Neutrophil (primary cell): ENCODE measurements around the gene RAPGEF2.

Experiments used
- H3K27ac ChIP-seq: fragments of 200-600 bp; sonication (generic); 2 replicates; pipeline ENCODE4 v1.5.1; 2016; ENCODE audit warnings: mild to moderate bottlenecking, moderate library complexity
- H3K27me3 ChIP-seq: fragments of 200-600 bp; sonication (generic); 2 replicates; pipeline ENCODE4 v1.6.0; 2016; ENCODE audit warnings: mild to moderate bottlenecking
- H3K36me3 ChIP-seq: fragments of 200-600 bp; sonication (generic); 2 replicates; pipeline ENCODE4 v1.5.1; 2017
- H3K4me1 ChIP-seq, 2 experiments: fragments of 200-600 bp in 1 of 2; sonication (generic) in 1 of 2; 1 replicate in 1 of 2; 2 replicates in 1 of 2; pipeline versions ENCODE4 v1.5.1 to v1.6.1; 2013 to 2016; ENCODE audit warnings: low read depth in 1 of 2, low read length in 1 of 2, mild to moderate bottlenecking in 1 of 2, moderate library complexity in 1 of 2; ENCODE audit not compliant: control insufficient read depth in 1 of 2, insufficient read depth in 1 of 2
- H3K4me3 ChIP-seq, 2 experiments: fragments of 200-600 bp in 1 of 2; sonication (generic) in 1 of 2; 1 replicate in 1 of 2; 2 replicates in 1 of 2; pipeline ENCODE4 v1.5.1; 2013 to 2016; ENCODE audit warnings: low read depth in 1 of 2, low read length in 1 of 2, mild to moderate bottlenecking in 1 of 2, moderate library complexity in 1 of 2
- H3K9me3 ChIP-seq: fragments of 200-600 bp; sonication (generic); 2 replicates; pipeline ENCODE4 v1.5.1; 2016
- TF ChIP-seq, protein P1 (sequence below): fragments of 200-600 bp; sonication (generic); IDR thresholded peaks from 2 replicates; pipeline ENCODE4 v1.5.1; 2016; ENCODE audit warnings: antibody characterized with exemption

The RAPGEF2 gene

DNA sequence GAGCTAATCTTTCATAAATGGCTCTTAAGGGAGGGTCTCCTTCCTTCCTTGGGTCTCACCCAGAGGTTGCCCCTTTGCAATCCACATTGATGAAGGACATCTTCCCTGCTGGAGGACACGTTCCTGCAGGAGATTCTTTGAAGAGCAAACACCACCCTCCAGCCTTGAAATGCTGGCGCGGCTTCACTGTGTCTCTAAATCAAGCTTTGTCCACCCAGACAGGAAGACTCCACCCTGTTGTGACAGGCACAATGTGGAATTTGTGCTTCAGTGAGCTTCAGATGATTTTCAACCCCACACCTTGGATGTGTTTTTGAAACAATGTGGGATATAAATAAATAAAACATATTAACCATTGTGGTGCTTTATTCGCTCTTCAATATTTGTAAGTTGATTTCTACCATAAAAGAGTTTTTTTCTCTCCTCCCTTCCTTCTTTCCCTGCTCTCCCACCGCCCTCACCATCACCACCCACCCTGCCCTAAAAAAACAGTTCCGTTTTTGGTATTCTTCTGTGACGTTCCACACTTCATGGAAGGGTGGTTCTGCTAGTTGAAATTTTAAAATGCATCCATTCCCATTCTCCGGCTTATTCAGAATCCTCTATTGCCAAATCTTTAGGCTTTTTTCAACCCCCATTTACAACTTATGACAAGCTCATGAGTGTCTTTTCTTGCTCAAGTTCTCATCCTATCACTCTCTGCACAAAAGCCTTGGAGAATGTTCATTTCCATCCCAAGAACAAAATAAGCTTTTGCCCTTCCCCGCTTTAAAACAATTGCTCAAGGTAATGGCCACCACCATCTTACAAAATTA, 264.3 kb downstream of the RAPGEF2 start:
- TF ChIP-seq, protein P1, sequence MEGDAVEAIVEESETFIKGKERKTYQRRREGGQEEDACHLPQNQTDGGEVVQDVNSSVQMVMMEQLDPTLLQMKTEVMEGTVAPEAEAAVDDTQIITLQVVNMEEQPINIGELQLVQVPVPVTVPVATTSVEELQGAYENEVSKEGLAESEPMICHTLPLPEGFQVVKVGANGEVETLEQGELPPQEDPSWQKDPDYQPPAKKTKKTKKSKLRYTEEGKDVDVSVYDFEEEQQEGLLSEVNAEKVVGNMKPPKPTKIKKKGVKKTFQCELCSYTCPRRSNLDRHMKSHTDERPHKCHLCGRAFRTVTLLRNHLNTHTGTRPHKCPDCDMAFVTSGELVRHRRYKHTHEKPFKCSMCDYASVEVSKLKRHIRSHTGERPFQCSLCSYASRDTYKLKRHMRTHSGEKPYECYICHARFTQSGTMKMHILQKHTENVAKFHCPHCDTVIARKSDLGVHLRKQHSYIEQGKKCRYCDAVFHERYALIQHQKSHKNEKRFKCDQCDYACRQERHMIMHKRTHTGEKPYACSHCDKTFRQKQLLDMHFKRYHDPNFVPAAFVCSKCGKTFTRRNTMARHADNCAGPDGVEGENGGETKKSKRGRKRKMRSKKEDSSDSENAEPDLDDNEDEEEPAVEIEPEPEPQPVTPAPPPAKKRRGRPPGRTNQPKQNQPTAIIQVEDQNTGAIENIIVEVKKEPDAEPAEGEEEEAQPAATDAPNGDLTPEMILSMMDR = no peak
- Histone ChIP-seq H3K27ac (no peak overlapping the region), H3K36me3 (no peaks in the 10 kb centered on the region), H3K27me3 (peaks cover 21% of the 10 kb centered on the region), H3K9me3 (no peaks in the 10 kb centered on the region), H3K4me1 (no peaks in the 10 kb centered on the region), H3K4me3 (no peak overlapping the region)

DNA sequence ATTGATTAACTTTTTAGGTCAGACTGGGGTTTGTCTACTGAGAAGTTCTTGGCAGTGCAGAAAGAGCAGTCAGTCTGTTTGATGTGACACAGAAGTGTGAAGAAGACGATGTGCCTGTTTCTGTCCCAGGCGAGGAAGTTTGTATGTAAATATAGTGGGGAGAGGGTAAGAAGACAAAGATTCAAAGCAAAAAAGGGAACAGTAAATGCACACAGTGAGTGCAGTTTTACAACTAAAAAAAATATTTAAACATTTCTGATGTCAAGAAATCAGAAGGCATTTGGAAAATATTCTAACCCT, 264.9 kb downstream of the RAPGEF2 start:
- H3K27ac ChIP-seq = no peak overlapping the region
- H3K27me3 ChIP-seq = peaks cover 21% of the 10 kb centered on the region
- H3K4me1 ChIP-seq = no peaks in the 10 kb centered on the region
- H3K9me3 ChIP-seq = no peaks in the 10 kb centered on the region
- TF ChIP-seq, protein P1 = no peak
- no peaks in the 10 kb centered on the region for H3K36me3 ChIP-seq
- H3K4me3 ChIP-seq = no peak overlapping the region

DNA sequence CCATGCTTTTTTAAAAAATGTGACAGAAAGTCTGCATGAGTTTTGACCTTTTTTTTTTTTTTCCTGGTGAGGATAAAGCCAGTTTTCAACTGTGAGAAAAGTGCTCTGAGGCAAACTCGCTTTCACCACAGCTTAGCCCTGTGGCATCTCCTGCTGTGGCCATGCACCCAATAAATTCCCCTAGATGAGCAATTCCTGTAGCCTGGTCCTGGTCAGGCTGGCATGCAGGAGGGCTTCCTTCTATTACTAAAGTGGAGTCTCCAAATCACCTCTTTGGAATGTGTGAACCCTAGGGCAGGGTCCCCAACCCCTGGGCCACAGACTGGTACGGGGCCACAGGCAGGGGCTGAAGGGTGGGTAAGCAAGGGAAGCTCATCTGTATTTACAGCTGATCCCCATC, 265.4 kb downstream of the RAPGEF2 start:
- no peak overlapping the region for H3K4me3 ChIP-seq
- no peaks in the 10 kb centered on the region for H3K4me1 ChIP-seq
- no peaks in the 10 kb centered on the region for H3K36me3 ChIP-seq
- H3K27ac ChIP-seq = no peak overlapping the region
- TF ChIP-seq, protein P1 = no peak
- no peaks in the 10 kb centered on the region for H3K9me3 ChIP-seq
- peaks cover 21% of the 10 kb centered on the region for H3K27me3 ChIP-seq

DNA sequence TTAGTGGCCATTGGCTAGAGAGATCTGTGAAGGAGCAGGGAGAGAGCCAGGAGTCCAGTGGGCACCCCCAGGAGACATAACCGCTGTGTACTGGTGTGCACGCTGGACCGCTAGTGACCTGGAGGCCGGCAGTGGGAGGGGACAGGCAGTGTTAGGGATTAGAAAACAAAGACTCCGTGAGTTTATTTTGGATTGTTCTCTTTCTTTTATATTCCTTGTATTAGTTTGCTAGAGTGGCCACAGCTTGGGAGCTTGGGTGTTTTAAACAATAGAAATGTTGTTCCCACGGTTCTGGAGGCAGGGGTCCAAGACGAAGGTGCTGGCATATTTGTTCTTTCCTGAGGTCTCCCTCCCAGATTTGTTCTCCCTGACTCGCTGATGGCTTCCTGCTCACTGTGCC, 266.4 kb downstream of the RAPGEF2 start:
- Histone ChIP-seq H3K4me3 (no peak overlapping the region), H3K36me3 (no peaks in the 10 kb centered on the region), H3K9me3 (no peaks in the 10 kb centered on the region), H3K27me3 (peaks cover 21% of the 10 kb centered on the region), H3K27ac (no peak overlapping the region), H3K4me1 (no peaks in the 10 kb centered on the region)
- TF ChIP-seq, protein P1 = no peak

- Histone ChIP-seq H3K4me1 (no peaks in the 10 kb centered on the region), H3K4me3 (no peak overlapping the region), H3K27ac (no peak overlapping the region), H3K27me3 (peaks cover 21% of the 10 kb centered on the region), H3K9me3 (no peaks in the 10 kb centered on the region), H3K36me3 (no peaks in the 10 kb centered on the region)
- TF ChIP-seq, protein P1 = no peak
Observed at GRCh38 chr4:159370286-159370685, 267.4 kb downstream of the RAPGEF2 start.
